ENCODE data around the gene SHH.

GRCh38 chr7:155802291-155802690 lies 10.0 kb downstream of the SHH start:
- TF ChIP-seq CTCF (IDR thresholded peaks at IDR 0.05; ENCODE audit: low read depth, low read length, poor library complexity, severe bottlenecking) (no peak), EZH2phosphoT487 (IDR thresholded peaks at IDR 0.05; ENCODE audit: borderline replicate concordance, low read length) (no peak)
